ENCODE data around the gene IP6K1.

- TF ChIP-seq POLR2A (IDR thresholded peaks at IDR 0.05) (no peak), CTCF (IDR thresholded peaks at IDR 0.05) (no peak)
These were observed 18.0 kb upstream of the IP6K1 start for GRCh38 chr3:49804141-49805041.
